ENCODE measurements around the gene FAT1. TPM values are rescaled to one million over a fixed set of nuclear protein-coding genes. Genes with fewer than 3 reads are reported as not detected.

The FAT1 gene
- total and polyA plus RNA-seq, 2 donors (not counting 1 experiment from before 2014, with no cell fraction given): 0.07 to 0.15 TPM

- intact Hi-C loops (cut with micrococcal nuclease): no loop called here
- Histone ChIP-seq H3K27ac (ENCODE audit: low read length in 2 of 2) (no peak overlapping the region), H3K27me3 (replicated peaks in 1 of 4; ENCODE audit: control extremely low read depth in 1 of 4, control insufficient read depth in 3 of 4, insufficient read depth in 4 of 4, low read length in 3 of 4) (peaks cover 0 to 44% (median 23%) of the 10 kb centered on the region in 4 experiments), H3K9ac (ENCODE audit: low read length) (no peak overlapping the region), H2AFZ (ENCODE audit: insufficient read depth, low read depth, low read length, poor library complexity, severe bottlenecking) (no peak overlapping the region), H3K36me3 (replicated peaks in 1 of 2; ENCODE audit: control extremely low read depth in 1 of 2, control insufficient read depth in 1 of 2, extremely low read depth in 1 of 2, insufficient read depth in 2 of 2, low read length in 1 of 2) (no peaks in the 10 kb centered on the region), H3K4me1 (ENCODE audit: control insufficient read depth in 2 of 2, insufficient read depth in 2 of 2, low read length in 2 of 2) (peaks cover 3 to 4% of the 10 kb centered on the region in 2 donors), H3K4me2 (replicated peaks; ENCODE audit: low read depth, low read length, poor library complexity, severe bottlenecking) (peak overlapping the region; percentile 12), H4K20me1 (ENCODE audit: control insufficient read depth, insufficient read depth, low read length, poor library complexity, severe bottlenecking) (no peaks in the 10 kb centered on the region), H3K9me3 (ENCODE audit: control extremely low read depth in 1 of 3, control insufficient read depth in 2 of 3, insufficient read depth in 1 of 3, low read length in 2 of 3) (peaks cover 0 to 27% (median 1%) of the 10 kb centered on the region in 3 donors), H3K4me3 (ENCODE audit: control extremely low read depth in 1 of 5, extremely low read depth in 1 of 5, insufficient read depth in 1 of 5, low read depth in 2 of 5, low read length in 4 of 5) (no peak overlapping the region), H3K79me2 (ENCODE audit: control insufficient read depth, insufficient read depth, low read length) (no peaks in the 10 kb centered on the region)
- TF ChIP-seq, protein P1, sequence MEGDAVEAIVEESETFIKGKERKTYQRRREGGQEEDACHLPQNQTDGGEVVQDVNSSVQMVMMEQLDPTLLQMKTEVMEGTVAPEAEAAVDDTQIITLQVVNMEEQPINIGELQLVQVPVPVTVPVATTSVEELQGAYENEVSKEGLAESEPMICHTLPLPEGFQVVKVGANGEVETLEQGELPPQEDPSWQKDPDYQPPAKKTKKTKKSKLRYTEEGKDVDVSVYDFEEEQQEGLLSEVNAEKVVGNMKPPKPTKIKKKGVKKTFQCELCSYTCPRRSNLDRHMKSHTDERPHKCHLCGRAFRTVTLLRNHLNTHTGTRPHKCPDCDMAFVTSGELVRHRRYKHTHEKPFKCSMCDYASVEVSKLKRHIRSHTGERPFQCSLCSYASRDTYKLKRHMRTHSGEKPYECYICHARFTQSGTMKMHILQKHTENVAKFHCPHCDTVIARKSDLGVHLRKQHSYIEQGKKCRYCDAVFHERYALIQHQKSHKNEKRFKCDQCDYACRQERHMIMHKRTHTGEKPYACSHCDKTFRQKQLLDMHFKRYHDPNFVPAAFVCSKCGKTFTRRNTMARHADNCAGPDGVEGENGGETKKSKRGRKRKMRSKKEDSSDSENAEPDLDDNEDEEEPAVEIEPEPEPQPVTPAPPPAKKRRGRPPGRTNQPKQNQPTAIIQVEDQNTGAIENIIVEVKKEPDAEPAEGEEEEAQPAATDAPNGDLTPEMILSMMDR (IDR thresholded peaks at IDR 0.05): no peak
- DNase-seq: no peak
- ChIA-PET POLR2A (no interaction called here), CTCF (no interaction called here)
- 8% methylated on average over 79 of the region's 82 CpGs for WGBS (ENCODE audit: insufficient coverage)
- no peaks in the 10 kb centered on the region for H3K9me3 Mint-ChIP-seq (ENCODE audit: insufficient read depth)
- no peak for ATAC-seq (ENCODE audit: low read depth)
- peaks cover 48% of the 10 kb centered on the region for H3K27me3 Mint-ChIP-seq
- peaks cover 16% of the 10 kb centered on the region for H3K4me1 Mint-ChIP-seq
- peak overlapping the region; percentile 30 for H3K4me3 Mint-ChIP-seq
- no peak overlapping the region for H3K27ac Mint-ChIP-seq
Measured at GRCh38 chr4:186726426-186727168, 2.9 kb upstream of the FAT1 start.

DNA sequence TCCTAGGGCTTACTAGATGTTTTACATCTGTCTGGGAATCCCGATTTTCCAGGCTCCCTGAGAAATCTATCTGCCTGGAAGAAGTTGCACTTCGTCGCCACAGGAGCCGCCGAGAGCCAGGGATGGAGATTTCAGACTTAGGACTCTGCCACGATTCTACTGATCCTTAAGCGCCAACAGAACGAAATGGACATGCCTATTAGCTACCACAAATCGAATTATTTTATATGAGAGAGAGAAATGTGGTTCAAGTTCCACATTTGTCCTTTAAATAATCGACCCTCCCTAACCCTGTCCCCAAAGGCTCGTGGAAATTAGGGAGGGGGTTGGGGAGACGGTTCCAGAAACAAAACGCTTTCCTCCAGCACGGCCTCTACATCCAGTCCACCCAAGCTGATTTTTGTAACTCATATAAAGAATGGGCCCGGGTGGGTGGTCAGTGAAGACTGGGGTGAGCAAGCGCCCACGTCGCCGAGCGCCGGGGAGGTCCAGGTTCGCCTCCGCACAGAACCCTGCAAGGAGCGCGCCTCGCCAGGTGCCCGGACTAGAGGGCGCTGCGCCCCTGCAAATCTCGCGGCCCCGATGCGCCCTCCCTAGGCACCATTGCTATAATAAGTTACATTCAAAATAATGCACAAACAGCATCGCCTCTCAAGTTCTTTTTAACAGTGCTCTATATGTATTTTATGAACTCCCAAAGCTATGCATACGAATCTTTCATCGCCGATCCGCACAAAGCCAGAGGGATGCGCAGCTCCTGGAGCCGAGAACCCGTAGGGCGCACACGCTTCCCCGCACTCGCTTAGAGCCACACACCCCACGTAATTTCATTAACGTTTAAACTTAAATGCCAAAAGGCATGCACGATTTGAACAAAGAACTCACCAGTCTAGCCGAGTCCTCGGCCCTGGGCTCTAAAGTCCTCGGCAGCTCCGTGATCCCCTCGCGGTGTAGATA lies 2.1 kb upstream of the FAT1 start:
- intact Hi-C loops (cut with micrococcal nuclease): no loop called here
- DNase-seq (no peak), ATAC-seq (ENCODE audit: low read depth) (no peak)
- Histone ChIP-seq H3K4me2 (replicated peaks; ENCODE audit: low read depth, low read length, poor library complexity, severe bottlenecking) (peak overlapping the region; percentile 12), H3K79me2 (ENCODE audit: control insufficient read depth, insufficient read depth, low read length) (no peaks in the 10 kb centered on the region), H3K4me3 (ENCODE audit: control extremely low read depth in 1 of 5, extremely low read depth in 1 of 5, insufficient read depth in 1 of 5, low read depth in 2 of 5, low read length in 4 of 5) (no peak overlapping the region), H3K27me3 (replicated peaks in 1 of 4; ENCODE audit: control extremely low read depth in 1 of 4, control insufficient read depth in 3 of 4, insufficient read depth in 4 of 4, low read length in 3 of 4) (peaks cover 0 to 44% (median 23%) of the 10 kb centered on the region in 4 experiments), H3K9me3 (ENCODE audit: control extremely low read depth in 1 of 3, control insufficient read depth in 2 of 3, insufficient read depth in 1 of 3, low read length in 2 of 3) (peaks cover 0 to 27% (median 1%) of the 10 kb centered on the region in 3 donors), H3K4me1 (ENCODE audit: control insufficient read depth in 2 of 2, insufficient read depth in 2 of 2, low read length in 2 of 2) (peaks cover 3 to 4% of the 10 kb centered on the region in 2 donors), H3K27ac (ENCODE audit: low read length in 2 of 2) (no peak overlapping the region), H4K20me1 (ENCODE audit: control insufficient read depth, insufficient read depth, low read length, poor library complexity, severe bottlenecking) (no peaks in the 10 kb centered on the region), H3K9ac (ENCODE audit: low read length) (no peak overlapping the region), H2AFZ (ENCODE audit: insufficient read depth, low read depth, low read length, poor library complexity, severe bottlenecking) (no peak overlapping the region), H3K36me3 (replicated peaks in 1 of 2; ENCODE audit: control extremely low read depth in 1 of 2, control insufficient read depth in 1 of 2, extremely low read depth in 1 of 2, insufficient read depth in 2 of 2, low read length in 1 of 2) (no peaks in the 10 kb centered on the region)
- H3K4me1 Mint-ChIP-seq: peaks cover 16% of the 10 kb centered on the region
- no peak overlapping the region for H3K27ac Mint-ChIP-seq
- WGBS (ENCODE audit: insufficient coverage): 8% methylated on average over 30 of the region's 54 CpGs
- no peaks in the 10 kb centered on the region for H3K9me3 Mint-ChIP-seq (ENCODE audit: insufficient read depth)
- no peak overlapping the region for H3K4me3 Mint-ChIP-seq
- ChIA-PET CTCF (no interaction called here), POLR2A (no interaction called here)
- no peak for TF ChIP-seq EZH2 (IDR thresholded peaks at IDR 0.05; ENCODE audit: borderline replicate concordance, insufficient read depth, low read depth, low read length, poor library complexity, severe bottlenecking)
- TF ChIP-seq, protein P1 (IDR thresholded peaks at IDR 0.05): no peak
- peaks cover 53% of the 10 kb centered on the region for H3K27me3 Mint-ChIP-seq
